ENCODE data around the gene MCRIP2. TPM values are rescaled to one million over a fixed set of nuclear protein-coding genes. Genes with fewer than 3 reads are reported as not detected.
A peak's percentile ranks its signal among the peaks of the same experiment; 100 is the strongest.

Gene MCRIP2
- total and polyA plus RNA-seq, 2 of the 8 experiments (the other 6 are each of a cell fraction or from before 2014, with no cell fraction given): 45.4 to 75.5 TPM

GRCh38 chr16:684071-684794 is 42.6 kb downstream of the MCRIP2 start, which contains the start of gene JMJD8 (continued):
- TF ChIP-seq SAP30 (IDR thresholded peaks at IDR 0.05; ENCODE audit: insufficient read depth, insufficient replicate concordance, low read length) (no peak), BCL11A (IDR thresholded peaks at IDR 0.05; ENCODE audit: low read depth in 2 of 2, low read length in 2 of 2) (no peak), CHD7 (IDR thresholded peaks at IDR 0.05; ENCODE audit: insufficient replicate concordance, low read length) (no peak), SP4 (IDR thresholded peaks at IDR 0.05; ENCODE audit: low read length) (no peak), NANOG (IDR thresholded peaks at IDR 0.05; ENCODE audit: insufficient read depth, low read depth, low read length, poor library complexity, severe bottlenecking) (no peak), TAF7 (optimal IDR thresholded peaks at IDR 0.05; ENCODE audit: borderline replicate concordance, low read depth, low read length) (peak; percentile 92), SRF (IDR thresholded peaks at IDR 0.05; ENCODE audit: low read depth, low read length) (no peak), NRF1 (IDR thresholded peaks at IDR 0.05; ENCODE audit: low read depth, low read length) (no peak), BACH1 (IDR thresholded peaks at IDR 0.05; ENCODE audit: low read length) (no peak), RXRA (IDR thresholded peaks at IDR 0.05; ENCODE audit: insufficient read depth, low read depth, low read length) (no peak), JUND (IDR thresholded peaks at IDR 0.05; ENCODE audit: low read length) (no peak)

All from H1 (cell line).